ENCODE measurements around the gene GALNT8. TPM values are rescaled to one million over a fixed set of nuclear protein-coding genes. Genes with fewer than 3 reads are reported as not detected.
A peak's percentile ranks its signal among the peaks of the same experiment; 100 is the strongest.

Gene GALNT8
- polyA plus RNA-seq, 3 donors, result 0.04 TPM; not detected in 2

DNA sequence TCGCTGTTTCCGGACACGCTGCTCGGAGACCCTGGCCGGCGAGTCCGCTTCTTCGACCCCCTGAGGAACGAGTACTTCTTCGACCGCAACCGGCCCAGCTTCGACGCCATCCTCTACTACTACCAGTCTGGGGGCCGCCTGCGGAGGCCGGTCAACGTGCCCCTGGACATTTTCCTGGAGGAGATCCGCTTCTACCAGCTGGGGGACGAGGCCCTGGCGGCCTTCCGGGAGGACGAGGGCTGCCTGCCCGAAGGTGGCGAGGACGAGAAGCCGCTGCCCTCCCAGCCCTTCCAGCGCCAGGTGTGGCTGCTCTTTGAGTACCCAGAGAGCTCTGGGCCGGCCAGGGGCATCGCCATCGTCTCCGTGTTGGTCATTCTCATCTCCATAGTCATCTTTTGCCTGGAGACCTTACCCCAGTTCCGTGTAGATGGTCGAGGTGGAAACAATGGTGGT lies 90.0 kb downstream of the GALNT8 start:
- H3K4me3 ChIP-seq (replicated peaks in 1 of 3; ENCODE audit: low read depth in 2 of 3, low read length in 3 of 3), result no peak overlapping the region
- no peaks in the 10 kb centered on the region for H4K20me1 ChIP-seq (ENCODE audit: insufficient read depth, low read length)
- Mint-ChIP-seq H3K27me3 (ENCODE audit: low read depth in 3 of 3) (peaks cover 56 to 68% (median 68%) of the 10 kb centered on the region in 3 donors), H3K9me3 (peaks cover 0 to 5% (median 0%) of the 10 kb centered on the region in 7 donors), H3K4me3 (peak overlapping the region in 1 of 2 donors; percentile 72), H3K36me3 (no peaks in the 10 kb centered on the region), H3K27ac (no peak overlapping the region), H3K4me1 (peaks cover 3% of the 10 kb centered on the region)
- peaks cover 0 to 9% of the 10 kb centered on the region in 2 donors for H3K9me3 ChIP-seq (replicated peaks in 1 of 2; ENCODE audit: control insufficient read depth in 1 of 2, insufficient read depth in 1 of 2, low read length in 2 of 2)
- peaks cover 28 to 47% of the 10 kb centered on the region in 2 donors for H3K27me3 ChIP-seq (ENCODE audit: control insufficient read depth in 2 of 2, insufficient read depth in 2 of 2, low read length in 2 of 2)
- no peak overlapping the region for H2AFZ ChIP-seq (ENCODE audit: insufficient read depth, low read depth, low read length, poor library complexity, severe bottlenecking)
- intact Hi-C loops (cut with micrococcal nuclease), result no loop called here
- TF ChIP-seq, protein P1, sequence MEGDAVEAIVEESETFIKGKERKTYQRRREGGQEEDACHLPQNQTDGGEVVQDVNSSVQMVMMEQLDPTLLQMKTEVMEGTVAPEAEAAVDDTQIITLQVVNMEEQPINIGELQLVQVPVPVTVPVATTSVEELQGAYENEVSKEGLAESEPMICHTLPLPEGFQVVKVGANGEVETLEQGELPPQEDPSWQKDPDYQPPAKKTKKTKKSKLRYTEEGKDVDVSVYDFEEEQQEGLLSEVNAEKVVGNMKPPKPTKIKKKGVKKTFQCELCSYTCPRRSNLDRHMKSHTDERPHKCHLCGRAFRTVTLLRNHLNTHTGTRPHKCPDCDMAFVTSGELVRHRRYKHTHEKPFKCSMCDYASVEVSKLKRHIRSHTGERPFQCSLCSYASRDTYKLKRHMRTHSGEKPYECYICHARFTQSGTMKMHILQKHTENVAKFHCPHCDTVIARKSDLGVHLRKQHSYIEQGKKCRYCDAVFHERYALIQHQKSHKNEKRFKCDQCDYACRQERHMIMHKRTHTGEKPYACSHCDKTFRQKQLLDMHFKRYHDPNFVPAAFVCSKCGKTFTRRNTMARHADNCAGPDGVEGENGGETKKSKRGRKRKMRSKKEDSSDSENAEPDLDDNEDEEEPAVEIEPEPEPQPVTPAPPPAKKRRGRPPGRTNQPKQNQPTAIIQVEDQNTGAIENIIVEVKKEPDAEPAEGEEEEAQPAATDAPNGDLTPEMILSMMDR (IDR thresholded peaks at IDR 0.05), result no peak
- H3K36me3 ChIP-seq (replicated peaks in 1 of 2; ENCODE audit: control insufficient read depth in 1 of 2, insufficient read depth in 2 of 2, low read length in 2 of 2), result no peaks in the 10 kb centered on the region
- H3K79me2 ChIP-seq (ENCODE audit: insufficient read depth, low read length), result no peaks in the 10 kb centered on the region
- DNase-seq, result no peak
- no peak overlapping the region for H3K27ac ChIP-seq (ENCODE audit: low read depth in 1 of 2, low read length in 2 of 2)
- H3K4me2 ChIP-seq (replicated peaks; ENCODE audit: extremely low read depth, low read length, poor library complexity, severe bottlenecking), result no peak overlapping the region
- H3K4me1 ChIP-seq (ENCODE audit: control insufficient read depth in 1 of 2, insufficient read depth in 2 of 2, low read length in 2 of 2), result peaks cover 0 to 5% of the 10 kb centered on the region in 2 donors
- WGBS (ENCODE audit: insufficient coverage), result 28% methylated on average over 32 of the region's 34 CpGs
- H3K9ac ChIP-seq (ENCODE audit: insufficient read depth, low read length, poor library complexity, severe bottlenecking), result no peak overlapping the region

DNA sequence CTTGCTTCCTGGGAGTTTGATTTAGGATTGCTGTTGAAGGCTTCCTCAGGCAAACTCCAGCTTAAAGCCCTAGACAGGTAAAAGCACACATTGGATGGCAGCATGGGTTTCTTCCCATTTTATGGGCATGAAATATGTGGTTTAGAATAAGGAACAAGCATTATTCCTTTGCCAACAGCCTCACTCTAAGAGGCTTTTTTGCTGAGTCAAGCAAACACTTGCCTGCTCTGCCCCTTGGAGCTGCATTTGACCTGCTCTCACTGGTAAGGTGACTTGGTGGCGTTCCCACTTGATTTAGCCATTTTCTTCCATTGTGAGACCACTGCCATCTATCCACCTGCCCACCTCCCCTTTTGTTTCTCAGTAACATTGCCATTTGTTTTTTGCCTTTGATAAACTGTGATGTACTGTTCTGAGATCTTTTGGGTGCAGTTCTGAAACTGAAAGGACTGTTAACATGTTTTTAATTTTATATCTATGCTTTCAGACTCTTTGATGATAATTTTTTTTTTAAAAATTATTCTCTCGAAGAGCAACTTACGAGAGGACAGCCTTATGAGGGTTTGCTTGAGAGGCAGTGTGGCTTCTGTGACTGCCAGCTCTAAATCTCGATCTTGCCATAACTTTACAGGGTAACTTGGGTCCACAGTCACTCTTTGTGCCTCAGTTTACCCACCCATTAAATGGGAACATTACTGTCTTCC lies 92.6 kb downstream of the GALNT8 start:
- Histone ChIP-seq H3K4me3 (replicated peaks in 1 of 3; ENCODE audit: low read depth in 2 of 3, low read length in 3 of 3) (no peak overlapping the region), H3K27ac (ENCODE audit: low read depth in 1 of 2, low read length in 2 of 2) (no peak overlapping the region), H3K79me2 (ENCODE audit: insufficient read depth, low read length) (no peaks in the 10 kb centered on the region), H3K9ac (ENCODE audit: insufficient read depth, low read length, poor library complexity, severe bottlenecking) (no peak overlapping the region), H3K4me1 (ENCODE audit: control insufficient read depth in 1 of 2, insufficient read depth in 2 of 2, low read length in 2 of 2) (peaks cover 0 to 5% of the 10 kb centered on the region in 2 donors), H3K9me3 (replicated peaks in 1 of 2; ENCODE audit: control insufficient read depth in 1 of 2, insufficient read depth in 1 of 2, low read length in 2 of 2) (peaks cover 0 to 9% of the 10 kb centered on the region in 2 donors), H3K27me3 (ENCODE audit: control insufficient read depth in 2 of 2, insufficient read depth in 2 of 2, low read length in 2 of 2) (peaks cover 20 to 30% of the 10 kb centered on the region in 2 donors), H4K20me1 (ENCODE audit: insufficient read depth, low read length) (no peaks in the 10 kb centered on the region), H2AFZ (ENCODE audit: insufficient read depth, low read depth, low read length, poor library complexity, severe bottlenecking) (no peak overlapping the region), H3K4me2 (replicated peaks; ENCODE audit: extremely low read depth, low read length, poor library complexity, severe bottlenecking) (no peak overlapping the region), H3K36me3 (replicated peaks in 1 of 2; ENCODE audit: control insufficient read depth in 1 of 2, insufficient read depth in 2 of 2, low read length in 2 of 2) (no peaks in the 10 kb centered on the region)
- H3K4me1 Mint-ChIP-seq, result no peaks in the 10 kb centered on the region
- H3K27me3 Mint-ChIP-seq (ENCODE audit: low read depth in 3 of 3), result peaks cover 43 to 49% (median 46%) of the 10 kb centered on the region in 3 donors
- H3K9me3 Mint-ChIP-seq, result peaks cover 0 to 7% (median 0%) of the 10 kb centered on the region in 7 donors
- intact Hi-C loops (cut with micrococcal nuclease), result no loop called here
- H3K27ac Mint-ChIP-seq, result no peak overlapping the region
- no CpG with 5 or more reads among the region's 4 CpGs for WGBS (ENCODE audit: insufficient coverage)
- no peak overlapping the region for H3K4me3 Mint-ChIP-seq
- TF ChIP-seq, protein P1 (IDR thresholded peaks at IDR 0.05), result no peak
- DNase-seq, result no peak
- H3K36me3 Mint-ChIP-seq, result no peaks in the 10 kb centered on the region
